GM18907 (cell line): ENCODE data around the gene NME4.

Experiments used
- ATAC-seq: cut with Tn5 transposase; IDR thresholded peaks from one replicate; pipeline ENCODE4 v1.9.1; 2021; ENCODE audit warnings: mild to moderate bottlenecking, moderate library complexity; ENCODE audit not compliant: unreplicated experiment

The NME4 gene

DNA sequence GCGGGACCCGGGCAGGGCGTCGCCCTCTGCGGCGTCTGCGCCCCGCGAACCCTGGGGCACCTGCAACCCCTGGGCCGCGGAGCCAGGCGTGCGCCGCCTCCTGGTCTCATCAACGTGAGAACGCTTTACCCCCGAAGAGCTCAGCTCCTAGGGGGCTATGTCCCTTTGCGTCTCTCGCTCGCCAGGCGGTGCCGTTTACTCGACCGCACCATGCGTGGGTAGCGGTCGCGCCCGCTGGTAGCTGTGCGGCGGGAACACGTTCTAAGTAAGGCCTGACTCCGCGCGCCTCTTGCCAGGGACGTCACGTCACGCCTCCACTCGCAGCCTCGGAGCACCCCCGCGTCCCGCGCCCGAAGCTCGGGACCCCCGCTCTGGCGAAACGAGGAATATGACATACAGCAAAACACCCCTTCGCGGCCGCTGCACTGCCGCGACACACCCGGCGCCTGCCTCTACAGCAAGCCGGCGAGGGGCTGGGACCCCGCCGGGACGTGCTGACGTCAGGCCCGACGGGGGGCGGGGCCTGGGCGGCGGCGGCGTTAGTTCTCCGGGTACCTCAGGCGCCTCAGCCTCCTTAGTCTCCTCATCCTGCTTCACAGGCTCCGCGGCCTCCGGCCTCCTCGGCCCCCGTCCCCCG is 28.2 kb downstream of the NME4 start, which contains the start of gene RAB11FIP3:
TSS of gene RAB11FIP3 (plus strand) at position 568 of the 637 bp plus-strand sequence. CDS start 358 bp downstream, outside the sequence.
- peak; percentile 76 for ATAC-seq

DNA sequence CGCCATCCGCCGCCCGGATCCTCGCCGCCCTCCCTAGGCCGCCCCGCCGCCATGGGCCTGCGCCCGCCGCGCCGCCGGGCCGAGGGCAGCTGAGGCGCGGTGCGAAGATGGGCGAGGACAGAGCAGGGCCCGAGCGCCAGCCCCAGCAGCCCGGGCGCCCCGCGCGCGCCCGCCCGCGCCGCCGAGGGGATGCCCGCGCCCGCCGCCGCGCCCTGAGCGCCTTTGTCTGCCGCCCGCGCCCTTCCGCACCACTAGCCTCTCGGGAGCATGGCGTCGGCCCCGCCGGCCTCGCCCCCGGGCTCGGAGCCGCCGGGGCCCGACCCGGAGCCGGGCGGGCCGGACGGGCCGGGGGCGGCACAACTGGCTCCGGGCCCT is 28.7 kb downstream of the NME4 start:
- peak; percentile 37 for ATAC-seq

- no peak for ATAC-seq
Measured at GRCh38 chr16:426115-426905, 29.3 kb downstream of the NME4 start.

DNA sequence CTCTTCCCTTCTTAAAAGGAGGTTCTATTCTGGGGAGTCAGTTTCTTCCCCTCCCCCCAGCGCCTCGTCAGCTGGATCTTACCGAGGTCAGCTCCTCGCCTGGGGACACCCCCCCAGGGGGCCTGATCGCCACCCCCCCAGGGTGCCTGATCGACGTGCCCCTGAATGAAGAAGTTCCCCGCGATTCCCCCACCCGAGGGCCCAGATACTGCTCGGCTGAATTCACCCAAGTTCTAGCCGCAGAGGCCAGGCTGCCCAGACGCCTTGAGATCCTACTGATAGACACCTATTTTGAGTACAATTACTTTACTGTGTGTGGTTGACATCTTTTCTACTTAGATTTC is 29.9 kb downstream of the NME4 start:
- ATAC-seq = no peak

DNA sequence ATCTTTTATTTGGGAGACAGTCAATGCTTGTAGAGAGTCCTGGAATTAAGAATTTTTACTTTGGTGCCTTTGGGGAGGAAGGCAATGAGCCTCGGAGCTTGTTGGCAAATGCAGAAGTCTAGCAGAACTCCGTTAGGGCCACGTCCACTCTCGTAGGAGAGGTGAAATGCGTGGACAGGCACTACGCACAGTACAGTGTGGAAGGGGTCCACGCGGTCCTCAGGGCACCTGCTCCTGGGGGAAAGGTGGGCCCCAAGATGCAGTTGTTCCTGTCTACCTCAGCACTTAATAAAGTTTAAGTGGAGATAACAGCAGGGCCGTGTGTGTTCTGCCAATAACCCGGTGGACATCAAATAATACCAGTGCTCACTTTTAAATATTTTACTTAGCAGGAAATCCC is 30.3 kb downstream of the NME4 start:
- no peak for ATAC-seq

GRCh38 chr16:430904-431303 is 33.9 kb downstream of the NME4 start:
- ATAC-seq = no peak

- no peak for ATAC-seq
Measured at GRCh38 chr16:440627-441026, 43.6 kb downstream of the NME4 start.

GRCh38 chr16:441447-441846 is 44.4 kb downstream of the NME4 start:
- no peak for ATAC-seq

- no peak for ATAC-seq
Measured at GRCh38 chr16:442976-443375, 46.0 kb downstream of the NME4 start.

GRCh38 chr16:444027-444426 is 47.0 kb downstream of the NME4 start:
- no peak for ATAC-seq

DNA sequence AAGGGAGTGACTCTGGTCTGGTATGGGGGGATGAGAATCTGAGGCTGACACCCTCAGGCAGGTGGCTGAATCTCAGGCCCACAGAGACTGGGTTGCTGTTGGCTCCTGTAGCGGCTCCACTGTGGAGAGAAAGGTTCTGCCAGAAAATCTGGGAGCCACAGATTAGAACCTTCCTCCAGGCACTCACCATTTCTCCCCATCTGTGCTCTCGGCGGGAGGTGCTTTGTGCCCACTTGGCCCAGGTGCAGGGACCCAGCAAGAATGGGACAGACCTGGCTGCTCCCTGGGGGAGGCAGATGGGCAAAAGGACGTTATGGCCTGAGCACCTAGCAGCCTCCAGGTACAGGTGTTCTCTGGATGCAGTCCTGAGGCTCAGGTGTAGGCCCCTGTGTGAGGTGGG is 48.6 kb downstream of the NME4 start:
- no peak for ATAC-seq
